HCT116 (cell line): Measurements from ENCODE around the gene OR14A16. TPM values are rescaled to one million over a fixed set of nuclear protein-coding genes. Genes with fewer than 3 reads are reported as not detected.

Experiments
- ATAC-seq: fragments of 200-7000 bp; cut with Tn5 transposase; 2 replicates; pipeline ENCODE4 v1.9.1; 2020; ENCODE audit warnings: mild to moderate bottlenecking, moderate library complexity
- BruUV-seq: library from RNA; stranded (reverse); fragments of 400-500 nt; replicated peaks from 2 replicates; lab custom pipeline; 2021; lab: Mats Ljungman, UMichigan
- CTCF ChIA-PET: fragments of 300-600 bp; sonication (Branson Sonifier 250); formaldehyde crosslinking; loops from one replicate; lab custom pipeline; 2021; ENCODE audit warnings: antibody characterized with exemption; lab: Charles Lee
- POLR2A ChIA-PET: fragments of 300-600, 350-600 bp; sonication (Branson Sonifier 250); formaldehyde crosslinking; loops from one replicate; lab custom pipeline; 2021; ENCODE audit warnings: antibody characterized with exemption; lab: Charles Lee
- RAD21 ChIA-PET, 2 experiments: fragments of 300-600 bp; sonication (Branson Sonifier 250); formaldehyde crosslinking; loops; one replicate each; lab custom pipeline; 2023; ENCODE audit warnings: low total read pairs in 2 of 2; ENCODE audit not compliant: uncharacterized antibody in 2 of 2, unreplicated experiment in 2 of 2, low non-redundant PET in 1 of 2; lab: Charles Lee
- DNase-seq: peaks from one replicate; pipeline ENCODE4 v3.0.0-alpha.2; 2010; ENCODE audit warnings: low read depth, low spot score
- H2AFZ ChIP-seq: fragments of 200-600 bp; shearing (Covaris generic), sonication (generic); 2 replicates; pipeline ENCODE4 v1.6.1; 2017; ENCODE audit warnings: low read depth, mixed run types, mixed read lengths, antibody characterized with exemption, low read length; ENCODE audit not compliant: poor library complexity, severe bottlenecking
- H3K27ac ChIP-seq: 2 replicates; pipeline ENCODE4 v1.5.1; 2012; ENCODE audit warnings: low read depth, low read length
- H3K27me3 ChIP-seq: fragments of 200-600 bp; sonication (generic); 2 replicates; pipeline ENCODE4 v1.6.1; 2016; ENCODE audit warnings: mixed run types, low read length, mixed read lengths; ENCODE audit not compliant: insufficient read depth
- H3K36me3 ChIP-seq, 2 experiments: fragments of 200-500 bp in 1 of 2; fragments of 200-600 bp in 1 of 2; sonication (Bioruptor generic) in 1 of 2; sonication (generic) in 1 of 2; 2 replicates each; pipeline versions ENCODE4 v1.5.1 to v1.6.1; 2014 to 2016; ENCODE audit warnings: low read length in 2 of 2, inconsistent platforms in 1 of 2, mixed read lengths in 1 of 2, mixed run types in 1 of 2; ENCODE audit not compliant: insufficient read depth in 2 of 2, control insufficient read depth in 1 of 2
- H3K4me1 ChIP-seq, 2 experiments: fragments of 200-600 bp in 1 of 2; sonication (generic) in 1 of 2; 2 replicates each; pipeline versions ENCODE4 v1.5.1 to v1.6.1; 2012 to 2017; ENCODE audit warnings: low read length in 2 of 2, inconsistent platforms in 1 of 2, mild to moderate bottlenecking in 1 of 2, mixed read lengths in 1 of 2, mixed run types in 1 of 2, moderate library complexity in 1 of 2; ENCODE audit not compliant: insufficient read depth in 2 of 2, control insufficient read depth in 1 of 2
- H3K4me2 ChIP-seq: fragments of 200-600 bp; sonication (generic); 2 replicates; pipeline ENCODE4 v1.6.1; 2017; ENCODE audit warnings: mixed run types, low read length, mixed read lengths
- H3K4me3 ChIP-seq, 2 experiments: fragments of 200-600 bp in 1 of 2; sonication (generic) in 1 of 2; replicated peaks in 1 of 2; 2 replicates each; pipeline ENCODE4 v1.5.1; 2011 to 2016; ENCODE audit warnings: low read length in 2 of 2, control low read depth in 1 of 2, low read depth in 1 of 2, mild to moderate bottlenecking in 1 of 2, mixed read lengths in 1 of 2, mixed run types in 1 of 2
- H3K79me2 ChIP-seq: fragments of 200-600 bp; sonication (generic); 2 replicates; pipeline ENCODE4 v1.6.1; 2017; ENCODE audit warnings: mild to moderate bottlenecking, mixed run types, low read length, moderate library complexity, mixed read lengths; ENCODE audit not compliant: insufficient read depth
- H3K9ac ChIP-seq: fragments of 200-600 bp; sonication (generic); 2 replicates; pipeline ENCODE4 v1.6.1; 2016; ENCODE audit warnings: low read length, mixed read lengths
- H3K9me2 ChIP-seq: fragments of 200-600 bp; sonication (generic), shearing (Covaris generic); 2 replicates; pipeline ENCODE4 v1.6.1; 2017; ENCODE audit warnings: mixed run types, mild to moderate bottlenecking, moderate library complexity; ENCODE audit not compliant: insufficient read depth
- H3K9me3 ChIP-seq, 2 experiments: fragments of 200-500 bp in 1 of 2; fragments of 200-600 bp in 1 of 2; sonication (Bioruptor generic) in 1 of 2; sonication (generic) in 1 of 2; 2 replicates each; pipeline ENCODE4 v1.6.1; 2014 to 2017; ENCODE audit warnings: low read length in 2 of 2, mixed read lengths in 2 of 2, inconsistent platforms in 1 of 2, low read depth in 1 of 2, mild to moderate bottlenecking in 1 of 2, mixed run types in 1 of 2, moderate library complexity in 1 of 2; ENCODE audit not compliant: control insufficient read depth in 1 of 2, insufficient read depth in 1 of 2
- H4K20me1 ChIP-seq: fragments of 200-600 bp; sonication (generic), shearing (Covaris generic); 2 replicates; pipeline ENCODE4 v1.6.1; 2017; ENCODE audit warnings: mixed run types, mild to moderate bottlenecking, moderate library complexity; ENCODE audit not compliant: insufficient read depth
- CBX3 ChIP-seq: IDR thresholded peaks from 2 replicates; pipeline ENCODE4 v1.6.1; 2012; ENCODE audit warnings: low read depth
- CEBPB ChIP-seq: IDR thresholded peaks from 2 replicates; pipeline ENCODE4 v1.6.1; 2012; ENCODE audit warnings: low read depth
- EGR1 ChIP-seq: IDR thresholded peaks from 2 replicates; pipeline ENCODE4 v1.6.1; 2012; ENCODE audit warnings: low read depth
- EZH2phosphoT487 ChIP-seq: fragments of 200-600 bp; IDR thresholded peaks from 2 replicates; pipeline ENCODE4 v1.6.1; 2018; ENCODE audit warnings: antibody characterized with exemption, borderline replicate concordance
- FOSL1 ChIP-seq: IDR thresholded peaks from 2 replicates; pipeline ENCODE4 v1.6.1; 2012; ENCODE audit warnings: low read depth
- JUND ChIP-seq: IDR thresholded peaks from 2 replicates; pipeline ENCODE4 v1.6.1; 2012
- POLR2AphosphoS5 ChIP-seq: IDR thresholded peaks from 2 replicates; pipeline ENCODE4 v1.6.1; 2011; ENCODE audit warnings: mild to moderate bottlenecking, low read depth, low read length, moderate library complexity
- RAD21 ChIP-seq: IDR thresholded peaks from 2 replicates; pipeline ENCODE4 v1.6.1; 2012; ENCODE audit warnings: low read depth, mild to moderate bottlenecking
- ZFX ChIP-seq: fragments of 450-650 bp; IDR thresholded peaks from 2 replicates; pipeline ENCODE4 v1.6.1; 2017
- intact Hi-C: fragments of 100-400 bp; cut with micrococcal nuclease; formaldehyde crosslinking; loops from 2 replicates; pipeline ENCODE4 v1.10.0; 2022
- total RNA-seq: library from RNA; stranded (reverse); gene quantifications from one replicate; pipeline ENCODE4 v1.2.1, GENCODE V29; 2021; ENCODE audit not compliant: unreplicated experiment
- TF ChIP-seq, protein P1 (sequence below): IDR thresholded peaks from 2 replicates; pipeline ENCODE4 v1.6.1; 2012

OR14A16 gene
- total RNA-seq, 1 experiment from 2014 or later, result not detected

DNA sequence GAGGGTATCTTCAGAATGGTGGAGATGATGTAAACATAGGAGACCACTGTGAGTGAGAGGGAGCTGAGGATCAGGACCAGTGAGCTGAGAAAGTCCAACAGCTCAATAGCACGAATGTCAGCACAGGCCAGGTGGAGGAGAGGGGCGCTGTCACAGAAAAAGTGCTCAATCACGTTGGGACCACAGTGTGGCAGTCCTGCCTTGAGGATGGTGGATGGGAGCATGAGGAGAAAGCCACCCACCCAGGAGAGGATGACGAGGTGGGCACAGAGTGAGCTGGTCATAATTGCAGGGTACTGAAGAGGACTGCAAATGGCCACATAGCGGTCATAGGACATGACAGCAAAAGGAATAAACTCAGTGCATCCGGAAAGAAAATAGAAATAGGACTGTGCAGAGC lies 9.7 kb upstream of the OR14A16 start:
- no peak for DNase-seq
- Histone ChIP-seq H3K9me2 (no peaks in the 10 kb centered on the region), H3K9me3 (peaks cover 5 to 15% of the 10 kb centered on the region in 2 experiments; a peak in 2 of 4 replicates), H3K27ac (no peak overlapping the region), H3K4me1 (no peaks in the 10 kb centered on the region), H2AFZ (no peak overlapping the region), H3K79me2 (no peaks in the 10 kb centered on the region), H3K36me3 (no peaks in the 10 kb centered on the region), H3K4me3 (no peak overlapping the region), H3K27me3 (no peaks in the 10 kb centered on the region), H4K20me1 (no peaks in the 10 kb centered on the region), H3K4me2 (no peak overlapping the region), H3K9ac (no peak overlapping the region)
- no peak for ATAC-seq
- no TSS peak for BruUV-seq
- ChIA-PET POLR2A (no interaction called here), CTCF (no interaction called here), RAD21 (no interaction called here)
- intact Hi-C loops, result no loop called here
- TF ChIP-seq CEBPB, result no peak

DNA sequence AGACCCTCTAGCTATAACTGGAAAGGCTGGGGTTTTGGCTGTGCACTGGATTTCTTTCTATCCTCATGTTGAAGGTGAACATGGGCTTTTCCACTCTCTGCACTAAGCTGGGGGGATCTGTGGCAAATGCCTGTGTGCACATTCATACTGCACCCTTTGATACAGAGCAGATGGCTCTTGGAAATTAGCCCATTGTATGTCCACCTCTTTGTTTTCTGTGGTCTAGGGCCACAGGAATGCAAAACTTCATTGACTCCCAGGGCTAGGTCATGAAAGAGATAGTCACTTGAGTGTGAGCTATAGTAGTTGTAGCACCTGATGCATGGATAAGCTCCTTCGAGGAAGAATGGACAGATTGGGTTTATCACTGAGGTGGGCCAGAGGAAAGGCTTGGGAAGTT lies 5.7 kb upstream of the OR14A16 start:
- CTCF ChIA-PET, result no interaction called here
- H3K4me3 ChIP-seq, result no peak overlapping the region
- no peak overlapping the region for H3K4me2 ChIP-seq
- POLR2A ChIA-PET, result no interaction called here
- intact Hi-C loops, result no loop called here
- H2AFZ ChIP-seq, result no peak overlapping the region
- no peaks in the 10 kb centered on the region for H3K4me1 ChIP-seq
- no peaks in the 10 kb centered on the region for H4K20me1 ChIP-seq
- H3K9me3 ChIP-seq, result peaks cover 12 to 14% of the 10 kb centered on the region in 2 experiments; a peak in 2 of 4 replicates
- no peaks in the 10 kb centered on the region for H3K36me3 ChIP-seq
- DNase-seq (no peak), ATAC-seq (no peak)
- RAD21 ChIA-PET, result no interaction called here
- BruUV-seq, result no TSS peak
- no peaks in the 10 kb centered on the region for H3K79me2 ChIP-seq
- H3K27me3 ChIP-seq, result no peaks in the 10 kb centered on the region
- H3K27ac ChIP-seq, result no peak overlapping the region
- TF ChIP-seq CEBPB (no peak), ZFX (no peak), RAD21 (no peak), JUND (no peak), EZH2phosphoT487 (no peak), CBX3 (no peak), FOSL1 (no peak), POLR2AphosphoS5 (no peak), EGR1 (no peak)
- TF ChIP-seq, protein P1, sequence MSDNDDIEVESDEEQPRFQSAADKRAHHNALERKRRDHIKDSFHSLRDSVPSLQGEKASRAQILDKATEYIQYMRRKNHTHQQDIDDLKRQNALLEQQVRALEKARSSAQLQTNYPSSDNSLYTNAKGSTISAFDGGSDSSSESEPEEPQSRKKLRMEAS, result no peak
- H3K9ac ChIP-seq, result no peak overlapping the region
- H3K9me2 ChIP-seq, result no peaks in the 10 kb centered on the region
